HT-29 (cell line): Measurements from ENCODE around the gene EPB41L1. TPM values are rescaled to one million over a fixed set of nuclear protein-coding genes. Genes with fewer than 3 reads are reported as not detected.

Experiments
- DNase-seq: peaks from one replicate; pipeline ENCODE4 v3.0.0-alpha.2; 2015; ENCODE audit warnings: low spot score
- total RNA-seq: library from RNA; depleted of rRNA; stranded (reverse); fragments of >200 nt; shearing (Covaris generic); gene quantifications from 2 replicates; pipeline ENCODE4 v1.2.3, GENCODE V29; 2014

Gene EPB41L1
- total RNA-seq, 1 experiment from 2014 or later = 76.8 TPM

DNA sequence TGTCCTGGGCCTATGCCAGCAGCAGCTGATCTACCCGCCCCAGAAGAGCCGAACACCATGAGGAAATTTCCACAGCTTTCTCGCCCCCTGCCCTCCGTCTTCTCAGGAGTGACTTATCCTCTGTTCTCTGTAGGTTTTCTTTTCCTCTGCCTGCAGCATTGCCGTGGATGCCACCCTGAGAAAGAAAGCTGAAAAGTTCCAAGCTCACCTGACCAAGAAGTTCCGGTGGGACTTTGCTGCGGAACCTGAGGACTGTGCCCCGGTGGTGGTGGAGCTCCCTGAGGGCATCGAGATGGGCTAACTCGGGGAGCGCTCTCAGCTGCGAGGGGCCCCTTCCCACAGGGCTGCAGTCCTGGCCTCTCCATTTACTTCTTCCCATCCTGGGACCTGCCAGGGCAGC lies 100.9 kb downstream of the EPB41L1 start:
- DNase-seq = no peak

- no peak for DNase-seq
Measured at GRCh38 chr20:36259177-36260061, 104.9 kb downstream of the EPB41L1 start.

- DNase-seq = no peak
Measured at GRCh38 chr20:36260316-36260715, 105.8 kb downstream of the EPB41L1 start.

- peak; percentile 19 for DNase-seq
Measured at GRCh38 chr20:36261389-36262105, 107.0 kb downstream of the EPB41L1 start.

- DNase-seq = no peak
Measured at GRCh38 chr20:36262440-36262839, 107.9 kb downstream of the EPB41L1 start.

GRCh38 chr20:36264426-36265246 lies 110.1 kb downstream of the EPB41L1 start:
- DNase-seq = no peak

- DNase-seq = no peak
Measured at GRCh38 chr20:36266189-36266588, 111.6 kb downstream of the EPB41L1 start.

DNA sequence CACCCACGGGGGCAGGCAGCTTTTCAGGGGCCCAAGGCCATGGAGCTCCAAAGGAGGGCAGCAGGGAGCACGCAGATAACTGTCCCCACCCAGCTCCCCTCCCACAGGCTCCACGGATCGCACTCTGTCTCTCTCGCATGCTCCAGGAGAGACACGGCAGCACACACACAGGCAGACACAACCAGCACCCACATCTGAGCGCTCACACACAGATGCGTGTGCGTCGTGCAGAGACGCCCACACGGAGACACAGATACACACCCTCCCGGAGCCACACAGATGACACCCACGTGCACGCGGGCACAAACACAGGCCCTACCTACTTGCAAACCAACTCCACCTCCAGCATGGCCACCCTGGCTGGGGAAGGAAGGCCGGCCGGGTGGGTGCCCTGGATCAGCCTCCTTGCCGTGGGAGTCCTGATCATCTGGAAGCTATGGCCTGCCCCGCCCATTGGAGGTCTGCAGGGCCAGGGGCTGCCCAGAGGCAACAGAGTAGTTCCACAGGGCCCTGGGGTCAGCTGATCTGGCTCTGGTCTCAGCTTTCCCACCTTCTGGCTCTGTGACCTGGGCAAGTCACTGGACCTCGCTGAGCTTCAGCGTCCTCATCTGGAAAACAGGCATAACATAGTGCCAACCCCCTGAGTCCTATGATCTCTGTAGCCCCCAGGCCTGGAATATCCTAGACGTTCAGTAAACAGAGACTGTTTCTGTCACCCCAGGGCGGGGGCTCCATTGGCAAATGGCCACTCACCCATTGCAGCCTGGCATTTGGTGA lies 113.3 kb downstream of the EPB41L1 start:
- DNase-seq = no peak

DNA sequence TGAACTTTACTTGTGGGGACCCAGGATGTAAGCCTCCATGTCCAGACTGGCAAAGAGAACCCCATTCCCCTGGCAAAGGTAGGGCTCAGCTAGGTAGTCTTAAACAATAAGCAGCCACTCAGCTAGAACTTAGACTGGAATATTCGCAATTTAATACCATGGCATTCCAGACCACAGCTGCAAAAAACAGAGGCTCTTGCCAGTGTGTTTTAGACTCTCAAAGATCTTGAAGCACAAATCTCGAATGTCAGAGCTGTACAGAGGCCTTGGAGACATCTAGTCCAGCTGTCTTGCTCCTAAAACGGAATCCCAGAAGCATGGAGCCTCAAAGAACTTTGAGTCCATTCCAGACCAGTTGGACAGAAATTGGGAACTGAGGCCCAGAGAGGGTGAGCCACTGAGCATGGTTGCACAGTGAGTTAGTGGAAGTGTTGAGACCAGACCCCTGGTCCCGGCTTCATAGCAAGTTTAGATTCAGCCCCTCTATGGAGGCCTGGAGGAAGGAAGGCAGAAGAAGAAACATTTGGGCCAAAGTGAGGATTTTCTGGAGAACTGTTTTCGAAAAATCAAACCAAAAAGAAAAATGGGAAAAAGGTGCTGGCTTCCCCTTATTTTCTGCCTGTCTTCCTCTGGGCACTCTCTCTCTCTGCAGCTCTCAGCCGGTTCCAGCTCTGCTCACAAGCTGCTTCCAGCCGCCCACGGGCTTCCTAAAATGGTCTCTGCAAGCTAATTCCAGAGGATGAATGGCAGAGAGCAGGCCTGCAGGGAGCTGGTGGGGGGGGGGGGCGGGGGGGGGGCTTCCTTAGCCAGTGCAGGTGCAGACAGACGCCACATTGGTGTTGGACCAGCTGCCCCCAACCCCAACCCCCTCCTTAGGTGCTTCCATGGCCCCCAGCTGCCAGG lies 114.2 kb downstream of the EPB41L1 start:
- no peak for DNase-seq

GRCh38 chr20:36269507-36269906 lies 115.0 kb downstream of the EPB41L1 start:
- no peak for DNase-seq

GRCh38 chr20:36270744-36271638 lies 116.5 kb downstream of the EPB41L1 start:
- DNase-seq = no peak

- DNase-seq = no peak
Measured at GRCh38 chr20:36271639-36272546, 117.4 kb downstream of the EPB41L1 start.

- DNase-seq = no peak
Measured at GRCh38 chr20:36272547-36273220, 118.1 kb downstream of the EPB41L1 start.

DNA sequence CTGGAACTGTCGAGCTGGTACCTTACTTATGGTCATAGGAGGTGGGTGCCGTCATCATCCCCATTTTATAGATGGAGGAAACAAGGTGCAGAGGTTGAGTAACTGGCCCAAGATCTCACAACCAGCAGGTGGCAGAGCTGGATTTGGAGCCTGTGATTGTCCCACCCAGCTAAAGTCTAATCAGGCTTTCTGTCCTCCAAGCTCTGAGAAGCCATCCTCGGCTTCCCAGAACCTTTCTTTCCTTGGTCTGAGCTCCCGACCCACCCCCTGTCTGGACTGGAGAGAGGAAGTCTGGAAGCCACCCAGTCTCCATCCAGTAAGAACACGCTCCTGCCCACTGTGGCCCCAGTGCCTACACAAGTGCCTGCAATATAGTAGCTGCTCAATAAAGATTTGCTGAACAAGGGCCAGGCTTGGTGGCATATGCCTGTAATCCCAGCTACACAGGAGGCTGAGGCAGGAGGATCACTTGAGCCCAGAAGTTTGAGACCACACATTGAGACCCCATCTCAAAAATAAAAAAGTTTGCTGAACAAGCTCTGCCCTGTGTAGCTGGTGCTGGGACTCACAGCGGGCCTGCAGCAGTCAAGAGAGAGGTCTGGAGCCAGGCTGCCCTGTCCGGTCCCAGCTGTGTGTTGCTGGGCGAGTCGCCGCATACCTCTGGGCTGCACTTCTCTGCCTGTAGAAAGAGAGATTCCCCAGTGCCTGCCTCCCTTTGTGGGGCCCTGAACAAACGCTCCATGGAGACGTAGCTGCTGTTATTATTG lies 119.1 kb downstream of the EPB41L1 start:
- peak; percentile 78 for DNase-seq

DNA sequence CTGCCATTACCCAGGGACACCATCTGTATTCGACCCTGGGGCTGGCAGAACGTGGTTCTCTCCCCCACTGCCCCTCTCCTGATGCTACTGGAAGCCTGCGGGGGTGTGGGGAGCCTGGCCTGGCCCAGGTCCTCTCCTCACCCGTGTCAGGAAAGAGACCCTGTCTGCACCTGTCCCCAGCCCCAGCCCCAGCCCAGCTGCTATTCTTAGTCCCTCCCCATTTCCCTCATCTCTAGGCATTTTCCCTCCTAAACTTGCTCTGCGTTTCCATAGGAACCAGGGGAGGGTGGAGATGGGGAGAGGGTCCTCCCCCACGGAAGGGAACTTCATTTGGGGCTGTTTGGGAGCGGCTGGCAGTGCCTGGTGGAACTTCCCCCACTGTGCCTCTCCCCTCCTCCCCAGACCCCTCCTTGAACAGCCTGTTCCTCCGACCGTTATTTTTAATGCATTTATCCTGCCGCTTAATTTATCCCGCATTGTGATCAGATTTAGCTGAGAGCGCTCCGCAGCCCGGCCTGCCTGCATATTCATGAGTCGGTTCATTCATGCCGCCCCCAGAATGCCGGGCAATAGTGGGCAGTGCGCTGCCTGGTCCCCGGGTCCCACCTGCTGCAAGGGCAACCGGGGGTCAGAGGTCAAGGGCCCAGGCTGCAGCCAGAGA lies 119.8 kb downstream of the EPB41L1 start:
- DNase-seq = no peak

DNA sequence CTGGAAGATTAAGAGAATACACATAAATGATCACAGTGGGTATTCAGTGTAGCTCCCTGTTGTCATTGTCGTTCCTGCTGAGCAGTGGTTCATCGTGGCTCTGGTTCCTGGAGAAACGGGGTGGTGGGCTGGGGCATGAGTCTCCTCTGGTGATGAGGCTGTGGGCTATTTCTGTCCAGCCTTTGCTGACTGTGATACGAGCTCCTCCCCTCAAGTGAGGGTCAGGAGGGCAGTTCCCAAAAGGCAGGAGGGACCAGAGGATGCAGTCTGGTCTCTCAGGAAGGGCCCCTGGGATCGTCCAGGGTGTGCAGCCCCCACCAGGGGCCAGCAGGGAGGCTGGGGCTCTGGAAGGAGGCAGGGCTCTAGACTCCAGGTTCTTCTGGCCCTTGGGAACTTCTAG lies 120.5 kb downstream of the EPB41L1 start:
- no peak for DNase-seq
